ENCODE data around the gene NTN1. TPM values are rescaled to one million over a fixed set of nuclear protein-coding genes. Genes with fewer than 3 reads are reported as not detected.

NTN1 gene
- total and polyA plus RNA-seq, 2 experiments from 2014 or later, result 0.11 to 0.21 TPM

DNA sequence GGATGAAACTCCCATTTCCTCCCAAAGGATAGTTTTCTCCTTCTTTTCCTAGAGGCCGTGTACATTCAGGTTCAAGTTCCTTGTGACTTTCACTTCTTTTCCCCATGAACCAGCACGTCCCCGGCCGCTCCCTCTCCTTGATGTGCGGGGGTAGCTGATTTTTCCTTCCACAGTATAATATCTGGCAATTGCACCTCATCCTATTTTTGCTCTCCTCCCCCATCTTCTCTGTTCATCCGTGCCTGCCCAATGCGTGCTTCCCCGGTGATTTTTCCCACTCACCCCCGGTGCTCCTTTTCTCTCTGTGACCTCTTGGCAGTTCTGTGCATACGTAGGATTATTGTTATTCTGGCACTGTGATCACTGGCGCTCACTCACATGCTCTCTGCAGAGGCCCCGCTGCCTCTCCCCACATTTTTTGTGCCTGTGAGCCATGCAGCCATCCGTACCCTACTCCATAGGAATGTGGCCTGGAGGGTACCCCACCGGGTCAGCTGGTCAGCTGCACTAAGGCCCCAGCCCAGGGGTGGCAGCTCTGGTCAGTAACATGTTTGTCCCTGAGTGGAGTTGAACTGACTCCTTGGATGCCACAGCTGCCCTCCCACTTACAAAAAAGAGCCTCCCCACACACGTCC lies 100.0 kb downstream of the NTN1 start:
- no peaks in the 10 kb centered on the region for H4K20me1 ChIP-seq (ENCODE audit: insufficient read depth)
- H3K36me3 ChIP-seq (ENCODE audit: low read depth), result no peaks in the 10 kb centered on the region
- H3K9me3 ChIP-seq (ENCODE audit: low read depth), result no peaks in the 10 kb centered on the region
- 60 to 61% methylated on average over 14 to 15 of the region's 15 CpGs for WGBS, 2 experiments (ENCODE audit: low coverage in 1 of 2, low lambda C conversion rate in 2 of 2, missing lambda C conversion rate in 2 of 2)
- no peak overlapping the region for H3K4me3 ChIP-seq
- H3K27me3 ChIP-seq (replicated peaks; ENCODE audit: insufficient read depth), result no peaks in the 10 kb centered on the region
- H3K4me2 ChIP-seq (ENCODE audit: unreplicated experiment), result no peak overlapping the region
- no peaks in the 10 kb centered on the region for H3K9me2 ChIP-seq (ENCODE audit: insufficient read depth)
- no peak overlapping the region for H2AFZ ChIP-seq
- no peak overlapping the region for H3K27ac ChIP-seq
- H3K79me2 ChIP-seq (ENCODE audit: insufficient read depth), result no peaks in the 10 kb centered on the region
- DNase-seq, result no peak
- H3F3A ChIP-seq (ENCODE audit: insufficient read depth), result no peaks in the 10 kb centered on the region
- H3K9ac ChIP-seq, result no peak overlapping the region
- in situ Hi-C loops (cut with MboI), result no loop called here
- no peaks in the 10 kb centered on the region for H3K4me1 ChIP-seq (ENCODE audit: insufficient read depth)
- TF ChIP-seq EZH2phosphoT487 (IDR thresholded peaks at IDR 0.05; ENCODE audit: insufficient read depth, low read depth) (no peak), EZH2 (IDR thresholded peaks at IDR 0.05; ENCODE audit: insufficient read depth, poor library complexity, severe bottlenecking) (no peak)

DNA sequence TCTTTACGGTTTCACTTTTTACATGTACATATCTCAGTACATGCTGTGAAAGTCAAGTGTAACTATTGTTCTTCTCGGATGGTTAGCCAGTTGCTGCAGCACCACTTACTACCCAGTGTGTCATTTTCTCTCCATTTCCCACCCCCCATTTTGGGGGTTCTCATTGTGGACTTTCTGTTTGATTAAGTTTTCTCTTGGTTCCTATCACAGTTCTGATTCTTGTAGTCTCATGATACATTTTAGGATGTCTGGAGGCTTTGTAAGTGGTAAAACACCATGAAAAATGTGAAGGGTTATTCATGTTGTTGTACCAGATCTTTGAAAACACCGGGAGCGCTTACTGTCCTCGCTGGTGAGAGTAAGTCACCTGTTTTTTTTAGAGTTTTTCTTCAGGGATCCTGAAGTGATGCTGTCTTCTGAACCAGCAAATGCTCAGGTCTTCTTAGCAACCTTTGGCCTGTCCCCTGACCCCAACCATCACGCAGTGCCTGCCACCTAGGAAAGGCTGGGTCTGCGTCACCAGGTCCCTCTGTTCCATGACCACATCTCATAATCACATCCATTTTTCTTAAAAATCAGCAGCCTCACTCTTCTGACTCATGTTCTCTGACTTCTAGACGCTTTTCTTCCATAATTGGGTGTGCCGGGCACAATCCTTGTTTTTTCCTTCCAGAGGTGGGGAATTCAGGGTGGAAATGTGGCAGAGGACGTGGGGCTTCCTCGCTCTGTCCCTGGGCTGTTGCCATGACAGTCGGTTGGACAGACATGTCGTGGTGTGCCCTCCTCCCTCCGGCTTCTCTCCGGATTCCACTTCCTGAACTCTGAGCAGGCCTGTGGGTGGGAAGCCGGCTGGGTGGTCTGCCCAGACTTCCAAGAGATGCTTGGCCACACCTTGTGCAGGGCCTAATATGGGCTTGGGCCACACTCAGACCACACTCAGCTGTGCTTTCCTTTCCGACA lies 102.6 kb downstream of the NTN1 start:
- Histone ChIP-seq H3K4me1 (ENCODE audit: insufficient read depth) (no peaks in the 10 kb centered on the region), H3K9ac (no peak overlapping the region), H3K4me2 (ENCODE audit: unreplicated experiment) (no peak overlapping the region), H3F3A (ENCODE audit: insufficient read depth) (no peaks in the 10 kb centered on the region), H3K27ac (no peak overlapping the region), H4K20me1 (ENCODE audit: insufficient read depth) (no peaks in the 10 kb centered on the region), H3K9me3 (ENCODE audit: low read depth) (no peaks in the 10 kb centered on the region), H3K27me3 (replicated peaks; ENCODE audit: insufficient read depth) (no peaks in the 10 kb centered on the region), H3K9me2 (ENCODE audit: insufficient read depth) (no peaks in the 10 kb centered on the region), H3K79me2 (ENCODE audit: insufficient read depth) (no peaks in the 10 kb centered on the region), H3K4me3 (no peak overlapping the region), H3K36me3 (ENCODE audit: low read depth) (no peaks in the 10 kb centered on the region), H2AFZ (peak overlapping the region; percentile 75)
- 30 to 34% methylated on average over 17 of the region's 17 CpGs for WGBS, 2 experiments (ENCODE audit: low coverage in 1 of 2, low lambda C conversion rate in 2 of 2, missing lambda C conversion rate in 2 of 2)
- TF ChIP-seq EZH2phosphoT487 (IDR thresholded peaks at IDR 0.05; ENCODE audit: insufficient read depth, low read depth), result no peak
- no peak for TF ChIP-seq EZH2 (IDR thresholded peaks at IDR 0.05; ENCODE audit: insufficient read depth, poor library complexity, severe bottlenecking)
- peak; percentile 42 for DNase-seq
- in situ Hi-C loops (cut with MboI), result no loop called here

DNA sequence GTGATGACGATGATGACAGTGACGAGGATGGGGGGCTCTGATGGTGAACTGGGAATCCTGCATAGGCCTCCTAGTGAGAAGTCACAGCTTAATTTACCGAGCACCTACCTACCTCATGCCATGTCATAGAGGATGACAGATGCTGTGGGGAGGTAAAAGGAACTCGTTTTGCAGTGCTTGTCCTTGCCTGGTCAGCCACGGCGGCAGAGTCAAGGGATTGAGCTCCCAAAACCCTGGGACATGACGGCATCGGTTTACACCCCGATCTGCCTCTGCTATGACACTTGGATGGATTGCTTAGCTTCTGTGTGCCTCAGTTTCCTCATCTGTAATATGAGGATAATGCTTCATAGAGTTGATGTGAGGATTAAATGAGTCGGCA lies 103.2 kb downstream of the NTN1 start:
- H3K4me3 ChIP-seq, result no peak overlapping the region

DNA sequence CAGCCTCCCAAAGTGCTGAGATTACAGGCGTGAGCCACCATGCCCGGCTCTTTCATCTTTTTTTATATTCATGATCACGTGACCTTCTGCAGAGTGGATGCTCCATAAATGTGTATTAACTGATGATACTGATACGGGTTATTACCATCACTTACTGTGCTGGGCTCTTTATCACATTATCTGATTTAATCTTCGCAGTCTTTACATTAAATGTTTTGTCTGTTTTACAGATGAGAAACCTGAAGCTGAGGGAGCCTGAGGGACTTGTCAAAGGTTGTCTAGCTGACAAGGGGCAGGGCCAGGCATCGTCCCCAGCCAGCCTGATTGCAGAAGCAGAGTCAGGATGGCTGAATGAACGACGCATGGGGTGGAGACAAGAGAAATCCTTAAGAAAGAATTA lies 104.4 kb downstream of the NTN1 start:
- no peak overlapping the region for H2AFZ ChIP-seq
- no peak overlapping the region for H3K27ac ChIP-seq
- no peak overlapping the region for H3K4me3 ChIP-seq
- H3K9me3 ChIP-seq (ENCODE audit: low read depth), result no peaks in the 10 kb centered on the region
- H3F3A ChIP-seq (ENCODE audit: insufficient read depth), result no peaks in the 10 kb centered on the region
- H3K9ac ChIP-seq, result no peak overlapping the region
- in situ Hi-C loops (cut with MboI), result no loop called here
- H3K27me3 ChIP-seq (replicated peaks; ENCODE audit: insufficient read depth), result no peaks in the 10 kb centered on the region
- 82% methylated on average over 8 of the region's 8 CpGs for WGBS, 2 experiments (ENCODE audit: low coverage in 1 of 2, low lambda C conversion rate in 2 of 2, missing lambda C conversion rate in 2 of 2)
- no peaks in the 10 kb centered on the region for H3K36me3 ChIP-seq (ENCODE audit: low read depth)
- H3K4me1 ChIP-seq (ENCODE audit: insufficient read depth), result no peaks in the 10 kb centered on the region
- H3K4me2 ChIP-seq (ENCODE audit: unreplicated experiment), result no peak overlapping the region
- H4K20me1 ChIP-seq (ENCODE audit: insufficient read depth), result no peaks in the 10 kb centered on the region
- DNase-seq, result no peak
- TF ChIP-seq EZH2 (IDR thresholded peaks at IDR 0.05; ENCODE audit: insufficient read depth, poor library complexity, severe bottlenecking), result no peak
- TF ChIP-seq EZH2phosphoT487 (IDR thresholded peaks at IDR 0.05; ENCODE audit: insufficient read depth, low read depth), result no peak
- no peaks in the 10 kb centered on the region for H3K9me2 ChIP-seq (ENCODE audit: insufficient read depth)
- no peaks in the 10 kb centered on the region for H3K79me2 ChIP-seq (ENCODE audit: insufficient read depth)

More for the DNA sequence above, 103.2 kb downstream of the NTN1 start:
- H4K20me1 ChIP-seq (ENCODE audit: insufficient read depth), result no peaks in the 10 kb centered on the region
- TF ChIP-seq EZH2 (IDR thresholded peaks at IDR 0.05; ENCODE audit: insufficient read depth, poor library complexity, severe bottlenecking), result no peak
- TF ChIP-seq EZH2phosphoT487 (IDR thresholded peaks at IDR 0.05; ENCODE audit: insufficient read depth, low read depth), result no peak
- H3K36me3 ChIP-seq (ENCODE audit: low read depth), result no peaks in the 10 kb centered on the region
- DNase-seq, result no peak
- no peaks in the 10 kb centered on the region for H3K9me3 ChIP-seq (ENCODE audit: low read depth)
- H3K9ac ChIP-seq, result no peak overlapping the region
- H3K27ac ChIP-seq, result no peak overlapping the region
- H3K4me1 ChIP-seq (ENCODE audit: insufficient read depth), result no peaks in the 10 kb centered on the region
- H3K79me2 ChIP-seq (ENCODE audit: insufficient read depth), result no peaks in the 10 kb centered on the region
- peak overlapping the region; percentile 75 for H2AFZ ChIP-seq
- no peak overlapping the region for H3K4me2 ChIP-seq (ENCODE audit: unreplicated experiment)
- no peaks in the 10 kb centered on the region for H3K27me3 ChIP-seq (replicated peaks; ENCODE audit: insufficient read depth)
- H3K9me2 ChIP-seq (ENCODE audit: insufficient read depth), result no peaks in the 10 kb centered on the region
- no peaks in the 10 kb centered on the region for H3F3A ChIP-seq (ENCODE audit: insufficient read depth)
- 77% methylated on average over 10 of the region's 10 CpGs for WGBS, 2 experiments (ENCODE audit: low coverage in 1 of 2, low lambda C conversion rate in 2 of 2, missing lambda C conversion rate in 2 of 2)
- in situ Hi-C loops (cut with MboI), result no loop called here
